OCI-LY3 (cell line): ENCODE results near the gene ITGB6.

ENCODE experiments used
- H2AFZ ChIP-seq: fragments of 200-600, 300-600 bp; shearing (Covaris generic); 2 replicates; pipeline ENCODE4 v1.6.0; 2014; ENCODE audit warnings: antibody characterized with exemption, low read depth, low read length
- H3K27ac ChIP-seq: fragments of 200-600, 300-600 bp; sonication (generic); 2 replicates; pipeline ENCODE4 v1.5.1; 2014; ENCODE audit warnings: mild to moderate bottlenecking, low read length, moderate library complexity, mixed read lengths
- H3K27me3 ChIP-seq: fragments of 200-600, 300-600 bp; sonication (generic); 2 replicates; pipeline ENCODE4 v1.6.1; 2014; ENCODE audit warnings: low read depth, low read length, mixed read lengths
- H3K36me3 ChIP-seq: fragments of 200-600, 300-600 bp; sonication (generic); replicated peaks from 2 replicates; pipeline ENCODE3; 2014; ENCODE audit warnings: low read depth, low read length, mixed read lengths
- H3K4me1 ChIP-seq: fragments of 300-600, 200-600 bp; sonication (generic); 2 replicates; pipeline ENCODE4 v1.6.1; 2014; ENCODE audit warnings: low read length, mixed read lengths
- H3K4me2 ChIP-seq: fragments of 200-600, 300-600 bp; sonication (generic); 2 replicates; pipeline ENCODE4 v1.6.1; 2014; ENCODE audit warnings: low read length, mixed read lengths
- H3K4me3 ChIP-seq: fragments of 300-600, 200-600 bp; sonication (generic); 2 replicates; pipeline ENCODE4 v1.5.1; 2014; ENCODE audit warnings: antibody characterized with exemption, mild to moderate bottlenecking, low read length, moderate library complexity
- H3K79me2 ChIP-seq: fragments of 300-600, 200-600 bp; shearing (Covaris generic); 2 replicates; pipeline ENCODE4 v1.6.1; 2014; ENCODE audit warnings: mild to moderate bottlenecking, low read length, mixed read lengths
- H3K9ac ChIP-seq: fragments of 300-600, 200-600 bp; shearing (Covaris generic); 2 replicates; pipeline ENCODE4 v1.6.0; 2014; ENCODE audit warnings: mild to moderate bottlenecking, low read length, moderate library complexity
- H3K9me3 ChIP-seq: fragments of 200-600, 300-600 bp; shearing (Covaris generic); 2 replicates; pipeline ENCODE4 v1.6.1; 2014; ENCODE audit warnings: low read length, mixed read lengths; ENCODE audit not compliant: insufficient read depth
- H4K20me1 ChIP-seq: fragments of 200-600, 300-600 bp; sonication (generic); 2 replicates; pipeline ENCODE4 v1.6.1; 2016; ENCODE audit warnings: low read length, mixed read lengths; ENCODE audit not compliant: insufficient read depth
- CTCF ChIP-seq: fragments of 200-600, 300-600 bp; sonication (generic); IDR thresholded peaks from 2 replicates; pipeline ENCODE4 v1.5.1; 2014; ENCODE audit warnings: antibody characterized with exemption, low read length, low read depth
- EZH2phosphoT487 ChIP-seq: fragments of 200-600 bp; shearing (Covaris generic); IDR thresholded peaks from 2 replicates; pipeline ENCODE4 v1.6.1; 2018; ENCODE audit warnings: antibody characterized with exemption, mixed run types, low read depth

The ITGB6 gene

GRCh38 chr2:160245614-160246155 lies 45.6 kb upstream of the ITGB6 start:
- no peaks in the 10 kb centered on the region for H3K36me3 ChIP-seq
- no peaks in the 10 kb centered on the region for H4K20me1 ChIP-seq
- H2AFZ ChIP-seq, result no peak overlapping the region
- H3K79me2 ChIP-seq, result no peaks in the 10 kb centered on the region
- no peak for TF ChIP-seq CTCF
- no peak for TF ChIP-seq EZH2phosphoT487
- H3K4me3 ChIP-seq, result no peak overlapping the region
- no peak overlapping the region for H3K9ac ChIP-seq
- H3K27ac ChIP-seq, result no peak overlapping the region
- peaks cover 8% of the 10 kb centered on the region for H3K4me1 ChIP-seq
- H3K27me3 ChIP-seq, result peaks cover 8% of the 10 kb centered on the region; the same call in 1 of the 2 replicates
- H3K9me3 ChIP-seq, result no peaks in the 10 kb centered on the region
- no peak overlapping the region for H3K4me2 ChIP-seq

GRCh38 chr2:160242893-160243564 lies 43.0 kb upstream of the ITGB6 start:
- Histone ChIP-seq H3K9me3 (no peaks in the 10 kb centered on the region), H2AFZ (no peak overlapping the region), H3K4me1 (peaks cover 8% of the 10 kb centered on the region), H3K36me3 (no peaks in the 10 kb centered on the region), H3K4me2 (no peak overlapping the region), H3K79me2 (no peaks in the 10 kb centered on the region), H3K27me3 (0 out of 2 replicates have a peak, but pooled peaks cover 12% of the 10 kb centered on the region), H3K9ac (no peak overlapping the region), H3K4me3 (no peak overlapping the region), H4K20me1 (no peaks in the 10 kb centered on the region), H3K27ac (no peak overlapping the region)
- TF ChIP-seq CTCF (no peak), EZH2phosphoT487 (no peak)

GRCh38 chr2:160241251-160242137 lies 41.4 kb upstream of the ITGB6 start:
- Histone ChIP-seq H3K27ac (no peak overlapping the region), H3K4me1 (no peaks in the 10 kb centered on the region), H3K27me3 (0 out of 2 replicates have a peak, but pooled peaks cover 18% of the 10 kb centered on the region), H3K9me3 (no peaks in the 10 kb centered on the region), H3K4me2 (no peak overlapping the region), H3K4me3 (no peak overlapping the region), H4K20me1 (no peaks in the 10 kb centered on the region), H2AFZ (no peak overlapping the region), H3K36me3 (no peaks in the 10 kb centered on the region), H3K9ac (no peak overlapping the region), H3K79me2 (no peaks in the 10 kb centered on the region)
- TF ChIP-seq CTCF (no peak), EZH2phosphoT487 (no peak)

- Histone ChIP-seq H3K9me3 (no peaks in the 10 kb centered on the region), H3K27me3 (0 out of 2 replicates have a peak, but pooled peaks cover 18% of the 10 kb centered on the region), H3K79me2 (no peaks in the 10 kb centered on the region), H3K4me2 (no peak overlapping the region), H3K4me3 (no peak overlapping the region), H3K27ac (no peak overlapping the region), H3K9ac (no peak overlapping the region), H4K20me1 (no peaks in the 10 kb centered on the region), H2AFZ (no peak overlapping the region), H3K4me1 (no peaks in the 10 kb centered on the region), H3K36me3 (no peaks in the 10 kb centered on the region)
- TF ChIP-seq EZH2phosphoT487, result no peak
These were observed 39.4 kb upstream of the ITGB6 start for GRCh38 chr2:160239436-160239835.
